Esophagus (tissue), 2 donors: ENCODE results near the gene PIKFYVE. TPM values are rescaled to one million over a fixed set of nuclear protein-coding genes. Genes with fewer than 3 reads are reported as not detected.
"Not testable (repeated sequence)": the region's sequence is repeated elsewhere in the genome, so short reads cannot be mapped to it uniquely, and the experiment has no call there.

Experiments
- H3K27ac ChIP-seq, 2 donors: one replicate each; pipeline ENCODE4 v1.5.1; 2013; ENCODE audit warnings: low read depth in 2 of 2, mild to moderate bottlenecking in 2 of 2, inconsistent platforms in 1 of 2, low read length in 1 of 2, moderate library complexity in 1 of 2
- H3K27me3 ChIP-seq, 2 donors: one replicate each; pipeline ENCODE4 v1.6.1; 2013; ENCODE audit warnings: low read length in 2 of 2, control low read depth in 1 of 2, mild to moderate bottlenecking in 1 of 2; ENCODE audit not compliant: insufficient read depth in 2 of 2, control insufficient read depth in 1 of 2
- H3K36me3 ChIP-seq, 2 donors: one replicate each; pipeline ENCODE4 v1.6.1; 2013; ENCODE audit warnings: low read length in 1 of 2; ENCODE audit not compliant: control insufficient read depth in 2 of 2, insufficient read depth in 2 of 2
- H3K4me1 ChIP-seq, 2 donors: one replicate each; pipeline ENCODE4 v1.6.1; 2013; ENCODE audit warnings: low read length in 1 of 2; ENCODE audit not compliant: control insufficient read depth in 2 of 2, insufficient read depth in 2 of 2
- H3K4me3 ChIP-seq, 2 donors: one replicate each; pipeline ENCODE4 v1.5.1; 2013; ENCODE audit warnings: low read length in 2 of 2, mild to moderate bottlenecking in 2 of 2, low read depth in 1 of 2, moderate library complexity in 1 of 2
- H3K9me3 ChIP-seq, 2 donors: one replicate each; pipeline ENCODE4 v1.6.1; 2013; ENCODE audit warnings: mild to moderate bottlenecking in 2 of 2, low read depth in 1 of 2, low read length in 1 of 2, moderate library complexity in 1 of 2; ENCODE audit not compliant: control insufficient read depth in 2 of 2, insufficient read depth in 1 of 2
- WGBS, 2 donors: extraction: QIAGEN DNeasy Blood & Tissue Kit; methylation state at CpG; one replicate each; pipeline ENCODE4 v1.1.7; 2013; 5-methylcytosine and 5-hydroxymethylcytosine counted together
- polyA plus RNA-seq, 2 donors: library from polyadenylated mRNA; stranded (reverse); fragments of 200-250 nt; gene quantifications; one replicate each; pipeline ENCODE4 v1.2.3, GENCODE V29; 2013
- donor health status: healthy with polysubstance abuse.
- donor health status: Bipolar disorder and iron deficiency.

The PIKFYVE gene
- polyA plus RNA-seq, 2 donors, result 2.9 to 3.6 TPM

GRCh38 chr2:208253600-208254117 lies 12.4 kb upstream of the PIKFYVE start:
- Histone ChIP-seq H3K4me1 (peaks cover 0 to 3% of the 10 kb centered on the region in 2 donors), H3K36me3 (peaks cover 2 to 3% of the 10 kb centered on the region in 2 donors), H3K27me3 (no peaks in the 10 kb centered on the region), H3K4me3 (peak overlapping the region; percentile 71 to 87), H3K9me3 (no peaks in the 10 kb centered on the region), H3K27ac (peak overlapping the region; percentile 81 to 82)
- 8 to 10% methylated on average over 7 of the region's 7 CpGs for WGBS, 2 donors

GRCh38 chr2:208254118-208254870 lies 11.8 kb upstream of the PIKFYVE start:
- Histone ChIP-seq H3K27ac (peak overlapping the region; percentile 81 to 82), H3K4me1 (peaks cover 0 to 3% of the 10 kb centered on the region in 2 donors), H3K9me3 (no peaks in the 10 kb centered on the region), H3K27me3 (no peaks in the 10 kb centered on the region), H3K36me3 (peaks cover 2% of the 10 kb centered on the region in 2 donors), H3K4me3 (peak overlapping the region; percentile 71 to 87)
- 0 to 1% methylated on average over 36 of the region's 36 CpGs for WGBS, 2 donors

GRCh38 chr2:208254871-208255556 lies 11.0 kb upstream of the PIKFYVE start, which contains the start of gene IDH1:
Gene IDH1 (minus strand): TSS chr2:208255071. CDS start chr2:208251551, 3,520 bp downstream.
- Histone ChIP-seq H3K4me1 (peaks cover 0 to 3% of the 10 kb centered on the region in 2 donors), H3K27ac (peak within 1 kb of the TSS; percentile 86 to 91), H3K9me3 (no peaks in the 10 kb centered on the region), H3K4me3 (peak within 1 kb of the TSS; percentile 71 to 87), H3K27me3 (no peaks in the 10 kb centered on the region), H3K36me3 (peaks cover 2% of the 10 kb centered on the region in 2 donors)
- WGBS, 2 donors, result 0% methylated on average over 45 to 48 of the region's 48 CpGs

GRCh38 chr2:208255557-208256106 lies 10.4 kb upstream of the PIKFYVE start:
- Histone ChIP-seq H3K36me3 (peaks cover 2% of the 10 kb centered on the region in 2 donors), H3K27ac (peak overlapping the region; percentile 86 to 91), H3K9me3 (no peaks in the 10 kb centered on the region), H3K4me3 (peak overlapping the region; percentile 71 to 87), H3K27me3 (no peaks in the 10 kb centered on the region), H3K4me1 (peaks cover 0 to 3% of the 10 kb centered on the region in 2 donors)
- 35 to 37% methylated on average over 13 of the region's 13 CpGs for WGBS, 2 donors

GRCh38 chr2:208256192-208256782 lies 9.8 kb upstream of the PIKFYVE start:
- peaks cover 0 to 3% of the 10 kb centered on the region in 2 donors for H3K4me1 ChIP-seq
- H3K27ac ChIP-seq, result no peak overlapping the region
- H3K9me3 ChIP-seq, result no peaks in the 10 kb centered on the region
- H3K4me3 ChIP-seq, result no peak overlapping the region
- 60 to 61% methylated on average over 10 of the region's 10 CpGs for WGBS, 2 donors
- H3K27me3 ChIP-seq, result no peaks in the 10 kb centered on the region
- peaks cover under 1 to 2% of the 10 kb centered on the region in 2 donors for H3K36me3 ChIP-seq

- not testable (repeated sequence) for H3K4me3 ChIP-seq, H3K9me3 ChIP-seq, H3K4me1 ChIP-seq, H3K36me3 ChIP-seq, H3K27ac ChIP-seq, H3K27me3 ChIP-seq
- 69 to 83% methylated on average over 12 of the region's 12 CpGs for WGBS, 2 donors
Measured at GRCh38 chr2:208256849-208257813, 8.9 kb upstream of the PIKFYVE start.

- Histone ChIP-seq H3K27ac (peak overlapping the region; percentile 71 to 92), H3K27me3 (no peaks in the 10 kb centered on the region), H3K4me3 (peak overlapping the region; percentile 67 to 92), H3K9me3 (no peaks in the 10 kb centered on the region), H3K4me1 (peaks cover 3 to 7% of the 10 kb centered on the region in 2 donors), H3K36me3 (no peaks in the 10 kb centered on the region)
- 1 to 6% methylated on average over 9 of the region's 9 CpGs for WGBS, 2 donors
Measured at GRCh38 chr2:208265371-208265800, 669 bp upstream of the PIKFYVE start.

- Histone ChIP-seq H3K27me3 (no peaks in the 10 kb centered on the region), H3K4me3 (peak overlapping the region; percentile 67 to 92), H3K4me1 (peaks cover 3 to 7% of the 10 kb centered on the region in 2 donors), H3K27ac (peak overlapping the region; percentile 87 to 92), H3K9me3 (no peaks in the 10 kb centered on the region), H3K36me3 (no peaks in the 10 kb centered on the region)
- WGBS, 2 donors, result 0 to 1% methylated on average over 11 of the region's 11 CpGs
Measured at GRCh38 chr2:208266553-208266893, 468 bp downstream of the PIKFYVE start.
